Amygdala (tissue), 56 donors: ENCODE data around the gene ATG4C.
"Not testable (repeated sequence)": the region's sequence is repeated elsewhere in the genome, so short reads cannot be mapped to it uniquely, and the experiment has no call there.

ENCODE experiments used
- DNase-seq, 56 donors: peaks; one replicate each; lab custom pipeline; 2025; lab: John Stamatoyannopoulos, UW

The ATG4C gene

DNA sequence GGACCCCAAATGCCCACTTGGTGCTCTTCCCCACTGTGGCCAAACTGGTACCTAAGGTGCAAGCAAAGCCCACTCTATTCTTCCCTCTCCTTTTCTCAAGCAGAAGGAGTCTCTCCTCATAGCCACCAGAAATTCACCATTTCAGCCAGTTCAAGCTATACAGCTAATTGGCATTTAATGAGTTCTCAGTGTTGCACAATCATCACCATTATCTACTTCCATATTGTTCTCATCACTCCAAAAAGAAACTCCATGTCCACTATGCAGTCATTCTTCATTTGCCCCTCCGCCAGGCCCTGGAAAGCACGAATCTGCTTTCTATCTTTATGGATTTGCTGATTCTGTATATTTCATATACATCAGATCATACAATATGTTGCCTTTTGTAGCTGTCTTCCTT lies 9.9 kb upstream of the ATG4C start:
- no peak for DNase-seq

DNA sequence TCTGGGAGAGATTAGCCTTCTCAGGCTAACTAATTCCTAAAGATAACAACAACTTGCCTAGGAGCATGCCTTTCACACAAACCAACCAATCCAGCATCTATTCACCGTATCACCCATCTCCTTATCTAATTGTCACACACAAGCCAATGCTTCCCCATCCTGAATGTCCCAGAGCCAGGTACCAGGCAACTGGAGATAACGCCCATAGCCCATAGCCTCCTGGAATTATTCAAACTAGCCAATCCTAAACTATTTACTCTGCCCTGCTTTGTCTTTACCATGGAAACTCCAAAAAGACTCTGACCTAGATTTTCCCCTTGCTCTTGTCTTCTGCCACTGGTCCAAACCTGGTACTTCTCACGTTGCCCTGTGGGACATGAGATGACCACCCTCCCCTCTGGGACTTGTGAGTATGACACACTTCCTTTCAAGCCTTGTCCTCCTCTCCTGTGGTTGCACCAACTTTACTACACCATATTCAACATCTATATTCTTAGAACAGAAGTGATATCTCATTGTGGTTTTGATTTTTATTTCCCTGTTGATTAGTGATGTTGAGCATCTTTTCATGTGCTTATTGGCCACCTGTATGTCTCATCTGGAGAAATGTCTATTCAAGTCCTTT lies 8.8 kb upstream of the ATG4C start:
- no peak for DNase-seq

DNA sequence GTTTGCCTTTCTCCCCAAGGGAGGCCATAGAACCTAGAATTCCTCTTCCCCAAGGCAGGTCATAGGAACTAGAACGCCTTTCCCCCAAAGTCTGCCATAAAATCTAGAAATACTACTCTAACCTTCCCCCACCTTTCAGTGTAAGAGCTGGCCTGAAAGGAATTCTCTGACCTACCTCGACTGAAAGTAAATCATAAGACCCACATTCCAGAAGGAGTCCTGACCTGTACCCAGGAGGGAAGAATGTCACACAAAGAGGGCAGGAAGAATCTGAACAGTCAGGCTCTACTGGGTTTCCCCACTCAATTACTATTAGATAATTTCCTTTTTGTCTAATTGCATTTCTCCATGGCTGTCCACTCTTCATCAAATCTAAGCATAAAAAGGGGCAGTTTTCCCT lies 5.7 kb upstream of the ATG4C start:
- DNase-seq: no peak

DNA sequence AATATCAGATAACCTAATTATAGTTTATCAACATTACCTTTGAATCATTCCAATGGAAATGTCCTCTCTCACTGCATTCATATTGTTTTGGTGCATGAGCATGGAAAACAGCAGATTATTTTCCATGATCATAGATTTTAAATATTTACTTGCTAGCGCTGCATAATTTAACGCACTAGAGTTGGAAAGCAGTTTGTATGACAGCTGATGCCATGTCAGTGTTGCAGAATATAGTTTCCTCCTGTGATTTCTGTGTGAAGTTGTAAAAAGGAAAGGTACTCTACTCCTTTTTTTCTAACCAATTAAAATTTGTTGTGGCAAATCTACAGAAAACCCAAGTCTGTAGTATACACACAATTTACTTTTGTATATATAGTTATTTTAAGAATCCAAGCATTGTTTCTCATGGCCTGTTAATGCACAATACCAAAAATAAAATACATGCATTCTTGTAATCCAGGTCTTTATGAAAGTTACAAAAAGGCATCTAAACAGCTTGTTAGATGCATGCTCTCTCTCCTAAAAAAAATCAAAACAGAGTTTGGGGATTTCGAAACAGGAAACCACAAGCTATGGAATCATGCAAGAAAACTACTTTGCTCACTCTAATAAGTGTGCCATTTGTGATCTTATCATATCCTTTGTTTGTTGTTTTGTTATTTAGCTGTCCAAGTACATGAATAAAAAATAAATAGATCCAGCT lies 1.9 kb upstream of the ATG4C start:
- no peak for DNase-seq

DNA sequence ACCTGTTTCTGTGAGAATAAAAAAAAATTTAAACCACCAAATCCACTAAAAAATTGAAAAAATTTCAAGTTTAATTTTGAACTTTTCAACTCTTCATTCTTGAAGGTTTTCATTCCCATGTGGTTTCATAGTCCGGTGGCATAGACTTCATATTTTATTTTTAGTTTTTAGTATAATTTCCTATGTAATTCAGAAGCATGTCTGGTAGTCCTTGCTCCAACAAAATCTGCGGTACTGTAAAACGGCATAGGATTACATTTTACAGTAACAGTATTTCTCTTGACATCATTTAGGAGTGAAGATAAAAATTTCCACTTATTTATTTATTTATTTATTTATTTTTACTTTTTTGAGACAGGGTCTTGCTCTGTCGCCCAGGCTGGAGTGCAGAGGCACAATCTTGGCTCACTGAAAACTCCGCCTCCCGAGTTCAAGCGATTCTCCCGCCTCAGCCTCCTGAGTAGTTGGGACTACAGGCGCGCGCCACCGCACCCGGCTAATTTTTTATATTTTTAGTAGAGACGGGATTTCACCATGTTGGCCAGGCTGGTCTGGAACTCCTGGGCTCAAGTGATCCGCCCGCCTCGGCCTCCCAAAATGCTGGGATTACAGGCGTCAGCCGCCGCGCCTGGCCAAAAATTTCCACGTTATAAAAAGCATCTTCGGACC lies 1.3 kb upstream of the ATG4C start:
- peak in 1 of 56 donors; percentile 2 for DNase-seq

DNA sequence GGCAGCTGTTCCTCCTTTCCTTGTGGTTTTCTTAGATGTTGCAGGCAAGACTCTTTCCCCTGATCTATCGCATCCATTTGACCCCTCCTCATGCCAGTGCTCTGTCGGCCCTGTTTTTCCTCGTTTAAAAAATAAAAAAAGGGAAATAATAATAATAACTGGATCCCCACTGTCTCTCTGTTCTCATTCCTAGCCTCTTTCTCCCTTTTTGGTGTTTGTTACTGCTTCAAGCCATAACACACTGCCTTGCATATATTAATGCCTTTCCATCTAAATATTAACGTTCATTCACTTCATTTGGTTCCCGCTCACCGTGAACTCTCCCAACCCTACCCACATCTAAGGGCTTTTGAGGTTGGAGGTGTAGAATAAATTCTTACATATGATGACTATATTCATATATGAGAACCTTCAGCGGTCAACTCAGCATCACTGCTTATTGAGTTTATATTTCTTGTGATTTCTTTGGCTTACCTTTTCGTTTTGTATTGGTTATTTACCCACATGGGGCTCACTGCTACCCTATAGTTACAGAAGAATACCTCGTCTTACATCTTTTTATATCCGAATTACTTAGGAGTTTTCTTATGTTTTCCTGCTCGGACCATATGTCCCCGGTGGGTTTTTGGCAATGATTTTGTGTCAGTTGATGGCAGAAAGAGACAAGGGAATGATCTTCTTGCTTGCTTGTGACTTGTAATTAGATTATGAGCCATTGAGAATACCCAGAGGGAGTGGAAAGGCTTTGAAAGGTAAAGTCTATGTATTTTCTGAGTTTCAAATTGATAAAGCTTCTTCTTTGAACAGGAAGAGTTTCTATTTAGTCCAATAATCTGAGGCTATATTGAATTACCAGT lies 805 bp downstream of the ATG4C start:
- peak in 1 of 56 donors; percentile 13 for DNase-seq

DNA sequence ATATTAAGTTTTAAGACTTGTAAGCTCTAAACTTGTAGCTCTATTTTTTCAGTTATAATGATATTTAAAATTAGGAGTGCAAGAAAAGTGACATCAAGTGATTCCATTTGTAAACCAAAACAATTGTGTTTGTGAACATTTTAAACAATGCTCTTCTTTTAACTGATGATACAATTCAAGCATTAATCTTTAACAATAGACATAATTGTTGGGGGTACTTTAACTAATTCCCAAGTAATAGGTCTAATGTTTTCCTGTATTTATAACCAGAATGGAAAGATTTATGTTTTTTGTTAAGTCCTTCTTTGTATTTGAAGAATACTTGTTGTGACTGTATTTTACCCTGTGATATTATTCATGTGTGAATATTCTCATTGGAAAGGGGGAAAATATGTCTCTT lies 6.8 kb downstream of the ATG4C start:
- no peak for DNase-seq

DNA sequence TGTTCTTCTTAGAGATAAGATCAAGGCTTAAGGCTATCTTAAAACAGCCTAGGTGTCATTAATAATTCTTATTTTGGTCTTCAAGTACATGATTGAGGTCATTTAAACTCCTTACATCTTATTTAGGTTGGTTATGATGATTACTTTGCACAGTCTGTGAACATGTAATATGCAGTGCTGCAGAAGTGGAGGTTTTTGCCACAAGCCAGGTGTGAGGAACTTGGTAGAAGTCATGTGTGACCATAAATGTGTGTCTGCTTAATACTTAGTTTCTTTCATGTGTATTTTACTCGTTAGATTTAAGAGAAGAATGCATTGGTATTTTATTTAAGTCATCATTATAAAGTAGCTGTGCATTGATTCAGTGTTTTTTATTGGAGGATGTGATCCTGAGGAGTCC lies 10.1 kb downstream of the ATG4C start:
- no peak for DNase-seq

DNA sequence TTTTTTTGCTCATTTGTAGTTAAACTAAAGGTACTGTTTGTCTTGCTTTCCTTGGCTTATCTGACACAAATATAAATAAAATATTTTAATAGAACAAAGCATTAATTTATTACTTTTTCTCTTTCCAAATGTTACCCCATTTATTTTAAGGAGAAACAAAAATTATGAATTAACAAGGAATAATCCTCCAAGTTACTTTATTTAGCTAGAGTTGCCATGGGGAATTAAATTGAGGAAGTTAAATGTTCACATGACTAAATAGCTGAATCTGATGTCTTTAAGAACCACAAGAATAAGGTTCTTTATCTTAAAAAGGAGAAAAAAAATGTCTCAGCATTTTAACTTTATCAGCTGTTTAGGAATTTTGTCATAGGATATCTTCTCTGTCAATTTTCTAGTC lies 12.3 kb downstream of the ATG4C start:
- no peak for DNase-seq

DNA sequence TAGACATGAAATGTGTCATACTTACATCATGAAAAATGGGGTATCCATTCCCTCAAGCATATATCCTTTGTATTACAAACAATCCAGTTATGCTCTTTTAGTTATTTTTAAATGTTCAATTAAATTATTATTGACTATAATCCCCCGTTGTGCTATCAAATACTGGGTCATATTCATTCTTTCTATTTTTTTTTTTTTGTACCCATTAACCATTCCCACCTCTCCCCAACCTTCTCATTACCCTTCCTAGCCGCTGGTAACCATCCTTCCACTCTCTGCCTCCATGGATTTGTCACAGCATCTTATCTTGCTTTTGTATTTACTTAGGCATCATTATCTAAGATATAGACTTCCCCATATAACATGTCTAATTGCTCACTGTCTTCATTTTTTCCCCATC lies 15.8 kb downstream of the ATG4C start:
- no peak for DNase-seq

DNA sequence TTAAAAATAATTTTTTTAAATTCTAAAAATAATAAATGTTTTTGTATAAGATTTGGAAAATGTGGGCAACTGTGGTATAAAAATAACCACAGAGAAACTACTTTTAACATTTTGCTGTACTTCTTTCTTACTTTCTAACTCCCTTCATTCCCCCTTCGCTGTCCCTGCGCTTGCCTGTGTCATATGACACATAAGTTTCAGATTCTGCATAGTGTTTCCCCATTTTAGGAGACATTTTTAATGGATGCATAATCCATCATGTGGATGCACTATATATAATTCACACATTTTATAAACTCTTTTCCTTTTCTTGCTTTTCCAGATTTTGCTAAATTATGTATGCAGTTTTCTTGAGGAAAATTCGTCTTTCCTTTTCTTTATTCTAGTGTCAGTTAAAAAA lies 16.3 kb downstream of the ATG4C start:
- no peak for DNase-seq

DNA sequence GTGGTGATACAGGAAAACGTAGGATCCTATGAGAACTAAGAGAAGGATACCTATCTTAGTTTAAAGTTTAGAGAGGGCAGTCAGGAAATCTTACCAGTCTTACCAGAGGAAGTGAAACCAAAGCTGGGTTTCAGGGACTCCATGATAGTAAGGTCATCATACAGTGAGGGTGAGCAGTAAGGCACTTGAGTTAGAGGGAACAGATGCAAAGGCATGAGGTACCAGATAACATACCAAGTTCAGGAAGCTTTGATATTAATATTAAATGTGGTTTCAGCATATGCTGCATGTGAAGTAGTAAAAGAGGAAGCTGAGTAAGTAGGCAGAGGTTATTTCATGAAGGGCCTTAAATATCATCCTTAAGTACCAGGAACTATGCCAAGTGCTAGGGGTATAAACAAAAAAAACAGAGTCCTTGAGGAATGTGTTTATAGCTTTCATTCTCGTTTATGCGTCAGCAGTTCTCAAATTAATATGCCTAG lies 16.9 kb downstream of the ATG4C start:
- DNase-seq: peak in 1 of 56 donors; percentile 1

DNA sequence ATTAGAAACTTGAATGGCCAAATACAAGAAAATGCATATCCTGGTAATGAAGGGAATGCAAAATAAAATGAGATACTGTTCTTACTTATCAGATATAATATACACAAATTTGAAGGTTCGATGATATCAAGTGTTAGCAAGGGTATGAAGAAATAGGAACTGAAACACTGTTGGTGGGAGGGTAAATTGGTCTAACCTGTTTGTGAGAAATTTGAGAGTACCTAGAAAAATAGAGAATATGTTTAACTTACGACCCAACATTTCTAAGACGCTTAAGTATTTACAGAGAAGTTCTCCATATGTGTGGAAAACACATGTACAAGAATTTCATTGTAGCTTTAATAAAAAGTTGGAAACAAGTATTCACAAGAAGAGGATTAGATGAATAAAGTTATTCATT lies 25.9 kb downstream of the ATG4C start:
- no peak for DNase-seq

DNA sequence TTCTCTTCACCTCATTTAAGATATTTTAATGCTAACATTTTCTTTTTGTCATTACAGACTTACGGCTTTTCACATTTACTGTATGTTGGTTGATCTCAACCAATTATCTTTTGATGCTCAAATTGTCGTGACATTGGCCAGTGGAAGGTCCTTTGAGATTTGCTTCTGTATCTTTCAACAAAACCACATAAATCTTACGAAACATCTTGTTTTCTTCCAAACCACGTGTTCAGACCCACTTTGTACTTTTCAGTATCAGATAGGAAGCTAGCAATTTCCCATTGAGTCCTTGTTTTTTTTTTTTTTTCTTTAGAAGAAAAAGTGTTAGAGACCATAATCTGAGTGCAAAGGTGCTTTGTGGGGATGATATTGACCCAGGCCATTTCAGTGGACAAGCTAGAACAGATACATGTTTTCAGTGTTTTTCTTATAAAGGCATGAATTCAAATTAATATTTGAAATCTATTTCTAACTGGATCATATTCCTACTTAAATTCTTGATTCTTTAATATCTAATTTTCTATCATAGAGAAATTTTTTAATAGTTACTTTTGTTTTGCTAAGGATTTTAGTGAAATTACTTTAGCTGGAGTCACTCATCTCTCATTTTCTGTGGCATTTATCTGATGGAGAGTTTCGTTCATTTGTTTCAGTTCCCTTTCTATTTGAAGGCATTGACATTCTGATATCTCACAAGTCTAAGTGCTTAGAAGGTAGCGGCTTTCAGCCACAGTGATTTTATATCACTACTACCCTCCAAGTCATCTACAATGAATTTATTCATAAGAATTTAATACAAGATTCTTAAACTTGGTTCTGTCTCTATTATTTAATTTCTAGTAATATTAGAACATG lies 26.7 kb downstream of the ATG4C start:
- no peak for DNase-seq

DNA sequence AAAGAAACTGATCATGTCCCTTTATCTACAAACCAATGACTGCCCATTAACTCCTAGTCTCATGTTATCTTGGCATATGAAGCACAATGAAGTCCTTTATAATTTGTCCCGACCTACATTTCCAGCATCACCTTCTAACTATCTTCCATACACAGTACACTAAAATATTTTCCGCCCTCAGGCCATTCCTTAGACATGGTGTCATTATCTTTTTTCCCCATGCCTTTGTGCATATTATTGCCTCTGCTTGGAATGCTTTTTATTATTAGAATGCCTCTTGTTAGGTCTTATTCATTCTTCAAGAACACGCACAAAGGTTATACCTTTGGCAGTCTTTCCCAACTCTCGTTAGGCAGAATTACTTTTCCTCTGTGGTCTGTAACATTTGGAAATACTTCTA lies 39.6 kb downstream of the ATG4C start:
- no peak for DNase-seq

DNA sequence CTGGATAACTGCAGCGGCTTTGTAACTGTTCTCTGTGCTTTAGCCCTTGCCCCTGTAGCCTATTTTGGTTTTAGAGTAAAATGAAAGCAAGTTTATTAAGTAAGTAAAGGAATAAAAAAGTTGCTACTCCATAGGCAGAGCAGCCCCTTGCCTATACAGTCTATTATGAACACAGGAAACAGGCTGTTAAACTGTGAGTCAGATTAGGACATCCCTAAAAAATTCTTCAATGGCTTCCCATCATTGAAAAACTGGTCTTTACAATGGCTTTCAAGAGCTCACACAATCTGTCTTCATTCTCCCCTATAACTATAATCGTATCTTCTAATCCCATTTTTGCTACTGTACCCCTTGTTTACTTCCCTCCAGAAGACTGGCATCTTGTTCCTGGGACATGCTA lies 43.0 kb downstream of the ATG4C start:
- no peak for DNase-seq

DNA sequence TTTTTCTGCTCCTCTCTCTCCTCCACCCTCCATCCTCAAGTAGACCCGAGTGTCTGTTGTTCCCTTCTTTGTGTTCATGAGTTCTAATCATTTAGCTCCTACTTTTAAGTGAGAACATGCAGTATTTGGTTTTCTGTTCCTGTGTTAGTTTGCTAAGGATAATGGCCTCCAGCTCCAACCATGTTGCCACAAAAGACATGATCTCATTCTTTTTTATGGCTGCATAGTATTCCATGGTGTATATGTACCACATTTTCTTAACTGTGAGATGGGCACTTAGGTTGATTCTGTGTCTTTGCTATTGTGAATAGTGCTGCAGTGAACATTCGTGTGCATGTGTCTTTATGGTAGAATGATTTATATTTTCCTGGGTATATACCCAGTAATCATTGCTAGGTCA lies 43.9 kb downstream of the ATG4C start:
- DNase-seq: not testable (repeated sequence)

DNA sequence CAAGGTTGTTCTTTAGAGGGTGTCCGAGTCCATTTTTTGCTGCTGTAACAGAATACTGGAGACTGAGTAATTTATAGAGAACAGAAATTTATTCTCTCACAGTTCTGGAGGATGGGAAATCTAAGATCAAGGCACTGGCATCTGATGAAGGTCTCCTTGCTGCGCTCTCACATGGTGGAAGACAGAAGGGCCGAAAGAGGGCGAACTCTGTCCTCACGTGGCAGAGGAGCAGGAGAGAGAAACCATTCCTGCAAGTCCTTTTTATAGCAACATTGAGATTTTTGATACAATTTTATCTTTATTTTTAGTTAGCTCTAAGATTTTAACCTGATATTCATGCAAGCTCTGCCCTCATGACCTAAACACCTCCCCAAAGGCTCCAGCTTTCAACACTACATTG lies 48.3 kb downstream of the ATG4C start:
- DNase-seq: peak in 6 of 56 donors; percentile 4 to 32 (median 15)

DNA sequence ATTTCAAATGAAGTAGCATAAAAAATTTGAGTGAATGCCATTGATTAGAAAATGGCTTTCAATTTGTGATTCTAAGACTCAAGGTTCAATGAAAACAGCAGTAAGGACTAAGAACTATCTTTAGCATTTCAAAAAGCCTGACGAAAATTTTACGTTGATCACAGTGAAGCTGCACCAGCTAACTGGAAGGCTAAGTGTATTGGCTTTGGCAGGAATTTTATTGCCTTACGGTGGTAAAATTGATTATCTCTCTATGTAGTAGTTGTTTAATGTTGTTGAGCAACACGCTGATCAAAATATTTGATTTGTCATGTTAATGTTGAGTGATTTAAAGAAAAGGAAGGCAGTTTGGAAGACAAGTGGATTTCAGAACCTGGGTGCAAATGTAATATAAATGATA lies 49.6 kb downstream of the ATG4C start:
- no peak for DNase-seq

DNA sequence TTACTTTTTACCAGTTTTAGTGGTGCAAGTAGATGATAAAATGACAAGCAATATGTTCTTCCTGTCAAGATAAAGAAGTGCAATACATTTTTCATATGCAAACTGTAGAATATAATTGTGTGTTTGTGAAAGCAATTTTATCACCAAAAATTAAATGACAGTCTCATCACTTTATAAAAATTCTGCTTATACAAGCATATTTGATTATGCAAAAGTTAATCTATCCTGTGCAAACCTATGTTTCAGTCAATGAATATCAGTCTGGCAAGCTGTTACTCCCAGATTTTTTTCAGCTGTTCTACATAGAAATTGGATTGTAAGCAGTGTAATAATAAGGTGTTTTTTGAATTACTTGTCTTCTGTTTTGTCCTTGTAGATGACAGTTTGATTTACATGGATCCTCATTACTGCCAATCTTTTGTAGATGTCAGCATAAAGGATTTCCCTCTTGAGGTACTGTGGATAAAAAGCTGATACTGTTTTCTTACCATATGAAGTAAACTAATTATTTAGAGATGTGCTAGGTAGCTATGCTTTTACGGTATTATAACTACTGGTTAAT lies 50.5 kb downstream of the ATG4C start:
- no peak for DNase-seq
